Measurements from ENCODE around the gene MTHFD2. TPM values are rescaled to one million over a fixed set of nuclear protein-coding genes. Genes with fewer than 3 reads are reported as not detected.
"Not testable (repeated sequence)": the region's sequence is repeated elsewhere in the genome, so short reads cannot be mapped to it uniquely, and the experiment has no call there.

The MTHFD2 gene
- 90.0 and 90.7 TPM in 2 replicates for total RNA-seq (2014; rRNA removed; shearing (Covaris generic))

DNA sequence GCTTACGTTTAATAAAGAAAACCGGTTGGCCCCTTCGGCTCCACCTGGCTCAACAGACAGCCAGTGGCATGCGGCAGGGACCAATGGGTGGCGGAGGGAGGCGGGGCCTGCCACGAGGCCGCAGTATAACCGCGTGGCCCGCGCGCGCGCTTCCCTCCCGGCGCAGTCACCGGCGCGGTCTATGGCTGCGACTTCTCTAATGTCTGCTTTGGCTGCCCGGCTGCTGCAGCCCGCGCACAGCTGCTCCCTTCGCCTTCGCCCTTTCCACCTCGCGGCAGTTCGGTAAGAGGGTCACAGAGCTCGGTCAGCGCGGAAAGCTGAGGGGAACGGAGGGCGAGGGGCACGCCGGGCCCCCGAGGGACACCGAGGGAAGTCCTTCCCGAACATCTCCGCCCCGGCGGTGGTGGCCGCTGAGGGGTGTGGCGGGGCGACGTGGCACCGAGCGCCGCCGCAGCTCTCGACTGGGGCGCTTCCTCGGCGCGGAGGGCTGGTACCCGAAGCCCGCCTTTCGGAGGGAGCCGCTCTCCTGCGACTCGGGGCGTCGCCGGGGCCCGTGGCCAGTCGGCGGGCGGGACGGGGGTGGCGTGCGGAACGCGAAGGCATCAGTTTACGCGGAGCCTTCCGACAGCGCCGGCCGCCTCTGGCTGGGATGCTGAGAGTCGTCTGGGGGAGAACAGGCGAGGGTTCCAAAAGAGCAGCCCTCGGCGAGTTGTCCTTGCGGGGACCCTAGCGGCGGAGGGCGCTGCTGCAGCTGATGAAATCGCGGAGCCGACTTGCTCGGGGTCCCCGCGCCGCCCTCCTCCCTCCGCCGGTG lies at the start of gene MTHFD2:
TSS of gene MTHFD2 (plus strand) at position 155 of the 814 bp plus-strand sequence. CDS start at position 182, 27 bp downstream.
- DNase-seq (ENCODE audit: low read depth), result peak; percentile 96

DNA sequence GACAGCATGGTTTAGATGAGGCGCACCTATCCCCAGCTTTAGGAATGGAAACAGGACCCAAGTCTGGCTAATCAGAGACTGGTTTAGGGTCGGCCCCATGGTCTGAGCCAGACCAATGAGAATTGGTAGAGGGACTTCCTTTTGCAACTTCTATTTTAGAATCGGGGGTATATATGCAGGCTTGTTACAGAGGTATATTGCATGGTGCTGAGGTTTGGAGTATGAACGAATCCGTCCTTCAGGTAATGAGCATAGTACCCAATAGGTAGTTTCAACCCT lies 49.2 kb upstream of the MTHFD2 start:
- DNase-seq (ENCODE audit: low read depth), result no peak

GRCh38 chr2:74149570-74150319 lies 48.7 kb upstream of the MTHFD2 start:
- no peak for DNase-seq (ENCODE audit: low read depth)

DNA sequence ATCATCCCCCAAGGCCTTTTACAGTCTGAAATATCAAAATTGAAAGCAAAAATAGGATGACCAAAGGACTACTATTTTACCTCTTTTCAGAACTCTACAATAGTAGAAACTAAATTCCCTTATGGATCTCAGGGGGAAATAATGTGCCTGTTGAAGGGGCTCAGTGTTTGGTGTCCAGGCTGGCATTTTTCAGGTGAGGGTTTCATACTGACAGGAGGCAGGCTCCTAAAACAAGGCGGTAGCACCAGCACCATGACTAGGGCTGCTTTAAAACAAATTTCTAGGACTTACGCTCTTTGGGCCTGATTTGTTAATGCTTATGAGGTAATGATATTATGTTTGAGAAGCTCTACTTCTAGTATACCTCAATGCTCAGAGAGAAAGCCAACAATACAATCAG lies 45.5 kb upstream of the MTHFD2 start:
- no peak for DNase-seq (ENCODE audit: low read depth)

- no peak for DNase-seq (ENCODE audit: low read depth)
Measured at GRCh38 chr2:74155830-74156229, 42.6 kb upstream of the MTHFD2 start.

DNA sequence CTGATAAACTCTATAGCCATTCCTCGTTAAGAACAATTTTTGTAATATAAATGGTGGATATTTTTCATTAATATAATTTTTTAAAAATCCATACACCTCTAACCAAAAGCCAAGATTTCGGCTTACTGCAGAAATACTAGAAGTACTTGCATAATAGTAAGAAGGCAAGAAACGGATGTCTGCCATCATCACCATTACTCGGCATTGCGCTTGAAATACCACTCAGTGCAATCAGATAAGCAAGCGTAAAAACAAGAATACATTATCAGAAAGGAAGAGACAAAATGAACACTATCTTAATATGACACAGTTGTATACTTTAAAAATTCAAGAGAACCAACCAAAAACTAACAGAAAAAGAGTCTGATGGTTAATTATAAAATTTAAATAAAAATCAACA lies 35.5 kb upstream of the MTHFD2 start:
- no peak for DNase-seq (ENCODE audit: low read depth)

DNA sequence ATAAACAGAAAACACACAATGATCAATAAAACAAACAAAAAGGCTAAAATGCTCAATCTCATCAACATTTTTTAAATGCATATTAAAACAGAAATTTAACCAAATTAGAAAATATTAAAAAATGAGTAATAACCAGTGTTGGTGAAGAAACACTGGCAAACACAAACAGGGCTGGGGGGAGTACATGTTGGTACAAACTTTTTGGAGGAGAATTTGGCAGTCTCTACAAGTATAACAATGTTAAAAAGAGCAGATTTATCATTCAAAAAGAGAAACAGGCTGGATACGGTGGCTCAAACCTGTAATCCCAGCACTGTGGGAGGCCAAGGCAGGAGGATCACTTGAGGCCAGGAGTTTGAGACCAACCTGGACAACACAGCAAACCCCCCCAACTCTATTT lies 33.7 kb upstream of the MTHFD2 start:
- DNase-seq (ENCODE audit: low read depth), result no peak

- no peak for DNase-seq (ENCODE audit: low read depth)
Measured at GRCh38 chr2:74168739-74169138, 29.7 kb upstream of the MTHFD2 start.

- no peak for DNase-seq (ENCODE audit: low read depth)
Measured at GRCh38 chr2:74174909-74175308, 23.5 kb upstream of the MTHFD2 start.

DNA sequence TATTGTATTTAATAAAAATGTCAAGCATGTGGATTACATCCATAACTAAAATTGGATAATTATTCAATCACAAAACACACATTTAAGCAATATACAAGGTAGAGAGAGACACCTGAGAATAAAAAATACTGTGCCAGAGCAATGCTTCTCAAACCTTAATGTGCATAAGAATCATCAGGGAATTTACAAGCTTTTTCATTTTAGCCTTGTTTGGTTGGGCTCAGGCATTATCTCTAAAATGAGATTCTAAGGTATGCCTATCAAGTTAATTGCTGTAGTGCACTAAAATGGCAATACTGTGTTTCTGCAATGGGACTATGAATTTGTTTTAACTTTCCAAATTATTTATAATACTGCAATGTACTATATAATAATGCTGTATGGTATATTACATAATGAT lies 20.7 kb upstream of the MTHFD2 start:
- no peak for DNase-seq (ENCODE audit: low read depth)

DNA sequence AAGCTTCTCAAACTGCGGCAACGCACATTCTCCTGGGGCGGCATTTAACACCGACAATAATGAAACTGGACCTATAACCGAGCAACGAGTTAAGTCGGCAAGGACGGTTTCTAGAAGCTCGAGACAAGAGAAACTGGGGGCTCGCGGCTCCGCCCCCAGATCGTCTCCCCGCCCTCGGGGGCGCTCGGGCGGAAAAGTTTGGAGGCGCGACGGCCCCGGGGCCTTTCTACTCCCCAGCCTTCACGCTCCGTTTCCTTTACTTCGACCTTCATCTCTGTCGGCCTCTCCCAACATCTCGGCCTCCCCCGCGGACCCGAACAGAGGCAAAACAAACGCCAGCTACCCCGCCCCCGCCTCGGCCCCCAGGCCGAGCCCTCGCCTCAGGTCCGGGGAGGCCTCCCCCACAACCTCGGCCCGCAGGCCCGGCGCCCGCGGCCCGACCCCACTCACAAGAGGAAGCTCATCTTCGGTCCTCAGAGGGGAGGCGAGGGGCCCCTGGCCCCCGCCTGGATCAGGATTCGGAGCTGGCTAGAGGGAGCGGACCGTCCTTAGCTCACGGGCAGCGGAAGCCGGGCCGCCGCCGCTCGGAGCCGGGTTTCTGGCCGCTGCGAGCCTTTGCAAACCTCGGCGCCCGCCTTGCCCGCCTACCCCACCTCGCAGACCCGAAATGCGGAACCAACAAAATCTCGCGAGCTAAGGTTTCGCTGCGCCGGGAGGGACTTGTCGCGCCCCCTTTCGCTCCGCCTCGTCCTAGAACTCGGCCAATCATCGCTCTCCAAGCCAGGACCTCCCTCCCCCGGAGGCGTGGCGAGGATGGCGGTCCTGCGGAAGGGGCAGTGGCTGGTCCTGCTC lies 20.0 kb upstream of the MTHFD2 start, which contains the start of gene MOB1A:
TSS of gene MOB1A (minus strand) at position 669 of the 852 bp plus-strand sequence. CDS start at position 464, 205 bp downstream.
- DNase-seq (ENCODE audit: low read depth), result peak; percentile 99

GRCh38 chr2:74179063-74179865 lies 19.2 kb upstream of the MTHFD2 start:
- peak; percentile 9 for DNase-seq (ENCODE audit: low read depth)

DNA sequence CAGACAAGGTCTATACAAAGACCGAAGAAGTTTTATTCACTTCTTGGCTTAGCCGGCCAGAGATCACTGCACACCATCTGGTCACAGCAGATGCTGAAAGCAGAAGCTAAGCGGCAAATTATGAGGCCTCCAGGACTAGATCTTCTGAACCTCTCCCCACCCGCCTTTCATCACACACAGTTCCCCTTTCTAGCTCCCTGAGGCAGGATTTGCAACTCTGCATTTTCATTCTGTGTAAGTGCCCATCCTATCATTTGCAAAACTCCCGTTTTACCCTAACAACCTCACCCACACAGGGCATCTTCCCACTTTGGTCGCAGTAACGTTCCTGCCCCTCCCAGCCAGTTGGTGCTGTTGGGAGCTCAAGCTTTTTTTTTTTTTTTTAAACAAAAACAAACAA lies 16.7 kb upstream of the MTHFD2 start:
- DNase-seq (ENCODE audit: low read depth), result no peak

- DNase-seq (ENCODE audit: low read depth), result no peak
Measured at GRCh38 chr2:74183878-74184277, 14.5 kb upstream of the MTHFD2 start.

DNA sequence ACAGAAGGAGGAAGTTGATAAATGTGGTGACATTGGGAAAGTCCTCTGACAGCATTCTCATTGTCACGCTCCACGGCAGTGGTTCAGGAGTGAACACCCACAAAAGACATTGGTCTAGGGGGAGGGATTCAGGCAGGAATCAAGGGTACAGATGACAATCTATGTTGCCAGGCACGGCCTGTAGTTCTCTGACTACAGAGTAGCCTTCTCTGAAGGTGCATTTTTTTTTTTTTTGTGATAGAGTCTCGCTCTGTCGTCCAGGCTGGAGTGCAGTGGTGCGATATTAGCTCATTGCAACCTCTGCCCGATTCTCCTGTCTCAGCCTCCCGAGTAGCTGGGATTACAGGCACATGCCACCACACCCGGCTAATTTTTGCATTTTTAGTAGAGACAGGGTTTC lies 12.4 kb upstream of the MTHFD2 start:
- DNase-seq (ENCODE audit: low read depth), result no peak

DNA sequence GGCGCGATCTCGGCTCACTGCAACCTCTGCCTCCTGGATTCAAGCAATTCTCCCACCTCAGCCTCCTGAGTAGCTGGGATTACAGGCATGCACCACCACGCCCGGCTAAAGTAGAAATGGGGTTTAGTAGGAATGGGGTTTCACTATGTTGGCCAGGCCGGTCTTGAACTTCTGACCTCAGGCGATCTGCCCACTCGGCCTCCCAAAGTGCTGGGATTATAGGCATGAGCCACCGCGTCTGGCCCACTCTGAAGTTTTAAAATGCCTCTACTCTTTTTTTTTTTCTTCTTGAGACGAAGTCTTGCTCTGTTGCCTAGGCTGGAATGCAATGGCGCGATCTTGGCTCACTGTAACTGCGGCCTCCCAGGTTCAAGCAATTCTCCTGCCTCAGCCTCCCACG lies 11.7 kb upstream of the MTHFD2 start:
- not testable (repeated sequence) for DNase-seq (ENCODE audit: low read depth)

GRCh38 chr2:74188018-74188601 lies 10.3 kb upstream of the MTHFD2 start:
- DNase-seq (ENCODE audit: low read depth), result peak; percentile 9

DNA sequence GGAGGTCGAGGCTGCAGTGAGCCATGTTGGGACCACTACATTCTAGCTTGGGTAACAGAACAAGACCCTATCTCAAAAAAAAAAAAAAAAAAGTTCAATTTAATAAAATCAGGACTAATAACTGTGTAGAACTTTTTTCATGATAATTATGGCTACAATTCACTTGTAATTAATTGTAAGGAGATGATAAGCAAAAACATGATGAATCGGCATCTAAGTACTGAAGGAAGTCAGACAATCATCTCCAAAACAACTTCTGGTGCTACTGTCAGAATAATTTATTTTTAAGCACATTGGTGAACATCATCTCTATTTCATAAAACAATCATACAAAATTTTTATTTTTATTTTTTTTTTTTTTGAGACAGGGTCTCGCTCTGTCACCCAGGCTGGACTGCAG lies 9.7 kb upstream of the MTHFD2 start:
- DNase-seq (ENCODE audit: low read depth), result no peak

GRCh38 chr2:74191596-74192380 lies 6.6 kb upstream of the MTHFD2 start:
- DNase-seq (ENCODE audit: low read depth), result no peak

GRCh38 chr2:74194799-74195198 lies 3.6 kb upstream of the MTHFD2 start:
- DNase-seq (ENCODE audit: low read depth), result no peak

Data from Daoy (cell line).